Stimulated activated CD8-positive, alpha-beta memory T cell treated with anti-CD3 and anti-CD28 coated beads, Interleukin-7, amount 100 ng/mL, for 24 hours (primary cell): ENCODE data around the gene SLC27A4.

Experiments
- DNase-seq: peaks from one replicate; pipeline ENCODE4 v3.0.0-alpha.2; 2020; ENCODE audit warnings: low read depth

The SLC27A4 gene

GRCh38 chr9:128391956-128392301 is 51.6 kb downstream of the SLC27A4 start:
- no peak for DNase-seq

- DNase-seq, result no peak
Observed at GRCh38 chr9:128392302-128393144, 52.2 kb downstream of the SLC27A4 start.

GRCh38 chr9:128393145-128393775 is 52.9 kb downstream of the SLC27A4 start:
- no peak for DNase-seq

DNA sequence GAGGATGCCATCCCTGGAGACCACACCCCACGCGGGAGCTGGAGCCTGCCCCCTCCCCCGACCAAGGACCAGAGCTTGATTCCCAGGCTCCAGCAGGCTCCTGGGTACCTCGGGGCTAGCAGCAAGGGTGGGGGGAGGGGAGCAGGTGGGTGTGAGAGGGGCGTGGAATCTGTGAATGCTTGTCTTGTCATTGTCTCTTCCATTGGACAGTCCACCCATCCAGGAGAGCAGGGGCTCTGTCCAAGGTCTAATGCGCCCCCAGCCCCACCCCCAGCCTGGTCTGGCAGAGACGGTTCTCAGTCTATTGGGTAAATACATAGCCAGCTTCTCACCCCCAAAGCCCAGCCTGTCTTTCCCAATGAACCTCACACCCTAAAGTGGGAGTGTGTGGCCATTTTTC is 53.6 kb downstream of the SLC27A4 start:
- DNase-seq, result no peak

DNA sequence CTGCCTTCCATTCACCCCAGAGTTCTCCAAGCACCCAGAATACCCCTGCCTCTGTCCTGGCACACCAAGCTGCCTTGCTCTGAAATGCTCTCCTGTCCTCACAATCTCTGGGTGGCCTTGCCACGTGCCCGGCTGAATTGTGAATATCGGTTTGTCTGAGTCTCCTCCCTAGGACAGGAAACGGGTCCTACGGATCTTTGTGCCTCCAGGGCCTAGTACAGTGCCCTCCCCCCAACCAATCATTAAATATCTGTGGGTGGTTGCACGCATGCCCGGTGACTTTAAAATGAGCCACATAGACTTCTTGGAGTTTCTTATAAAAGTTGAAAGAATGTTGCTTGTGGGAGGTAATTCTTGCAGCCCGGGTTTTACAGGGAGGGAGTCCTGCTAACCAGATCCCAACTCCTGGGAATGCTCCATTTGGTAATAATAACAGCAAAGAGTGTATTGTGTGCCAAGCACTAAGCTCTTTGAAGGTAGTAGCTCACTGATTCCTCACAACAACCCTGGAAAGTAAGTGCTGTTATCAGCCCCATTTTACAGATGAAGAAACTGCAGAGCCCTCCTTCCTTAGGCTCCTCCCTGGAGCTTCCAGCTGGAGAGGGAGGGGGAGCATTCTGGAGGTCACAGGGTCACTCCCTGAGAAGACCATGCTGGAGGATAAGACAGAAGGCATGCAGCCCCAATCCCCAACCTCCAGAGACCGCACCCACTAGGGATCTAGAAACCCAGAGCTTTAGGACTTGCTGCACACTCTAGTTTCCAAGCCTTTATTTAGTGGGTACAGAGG is 54.2 kb downstream of the SLC27A4 start:
- no peak for DNase-seq

GRCh38 chr9:128396970-128397613 is 56.8 kb downstream of the SLC27A4 start:
- no peak for DNase-seq

DNA sequence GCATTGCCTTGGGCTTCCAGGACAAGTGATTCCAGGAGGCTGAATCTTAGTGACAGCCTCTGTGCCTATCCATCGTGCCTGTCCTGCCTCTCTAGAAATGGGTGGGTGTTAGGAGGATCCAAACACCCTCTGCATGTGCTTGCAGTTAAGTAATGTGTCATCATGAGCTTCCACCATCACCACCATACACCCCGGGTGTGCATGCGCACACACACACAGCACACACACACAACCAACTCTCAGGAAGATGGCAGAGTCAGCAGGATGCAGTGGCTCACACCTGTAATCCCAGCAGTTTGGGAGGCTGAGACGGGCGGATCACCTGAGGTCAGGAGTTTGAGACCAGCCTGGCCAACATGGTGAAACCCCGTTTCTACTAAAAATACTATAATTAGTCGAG is 57.5 kb downstream of the SLC27A4 start:
- no peak for DNase-seq

- no peak for DNase-seq
Observed at GRCh38 chr9:128399861-128400260, 59.5 kb downstream of the SLC27A4 start.

GRCh38 chr9:128404560-128404959 is 64.2 kb downstream of the SLC27A4 start:
- DNase-seq, result no peak

- no peak for DNase-seq
Observed at GRCh38 chr9:128405077-128405779, 64.9 kb downstream of the SLC27A4 start.

DNA sequence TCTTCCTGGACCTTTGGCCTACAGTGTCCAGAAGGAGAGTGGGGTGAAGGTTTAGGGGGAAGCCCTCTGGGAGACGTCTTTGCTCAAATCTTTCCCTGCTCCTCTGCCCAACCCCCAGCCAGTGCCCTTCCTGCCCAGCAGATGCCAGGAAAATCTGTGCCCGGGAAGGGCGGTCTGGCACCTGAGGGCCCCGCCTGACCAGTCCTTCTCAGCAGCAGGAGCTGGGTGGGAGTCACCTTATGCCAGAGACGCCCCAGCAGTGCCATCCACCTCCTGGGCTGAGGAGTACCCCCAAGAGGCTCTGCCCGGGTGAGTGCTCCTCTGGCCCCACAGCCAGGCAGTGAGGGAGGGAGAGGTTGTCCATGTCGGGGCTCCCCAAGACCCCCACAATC is 65.4 kb downstream of the SLC27A4 start:
- DNase-seq, result no peak

GRCh38 chr9:128406848-128407391 is 66.6 kb downstream of the SLC27A4 start:
- DNase-seq, result no peak

DNA sequence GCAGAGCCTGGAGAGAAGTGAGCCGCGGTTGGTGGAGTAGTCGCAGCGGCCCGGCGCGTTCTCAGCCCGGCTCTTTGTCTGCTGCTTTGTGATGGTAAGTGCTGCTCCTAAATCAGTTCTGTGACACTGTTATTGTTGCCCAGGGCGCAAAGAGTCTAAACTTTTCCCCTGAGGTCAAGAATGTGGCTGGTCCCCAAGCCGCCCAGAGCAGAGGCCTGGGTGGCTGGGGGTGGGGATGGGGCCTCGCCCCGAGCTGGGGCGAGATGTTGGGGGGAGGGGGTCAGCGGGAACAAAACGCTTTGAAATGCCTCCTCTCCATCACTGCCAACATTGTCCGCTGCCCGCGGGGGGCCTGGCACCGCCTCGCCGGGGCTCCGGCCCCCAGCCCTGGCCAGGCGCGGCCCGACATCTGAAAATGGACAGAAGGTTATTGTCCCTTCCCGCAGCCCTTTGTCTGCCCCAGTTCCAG is 68.7 kb downstream of the SLC27A4 start:
- no peak for DNase-seq

DNA sequence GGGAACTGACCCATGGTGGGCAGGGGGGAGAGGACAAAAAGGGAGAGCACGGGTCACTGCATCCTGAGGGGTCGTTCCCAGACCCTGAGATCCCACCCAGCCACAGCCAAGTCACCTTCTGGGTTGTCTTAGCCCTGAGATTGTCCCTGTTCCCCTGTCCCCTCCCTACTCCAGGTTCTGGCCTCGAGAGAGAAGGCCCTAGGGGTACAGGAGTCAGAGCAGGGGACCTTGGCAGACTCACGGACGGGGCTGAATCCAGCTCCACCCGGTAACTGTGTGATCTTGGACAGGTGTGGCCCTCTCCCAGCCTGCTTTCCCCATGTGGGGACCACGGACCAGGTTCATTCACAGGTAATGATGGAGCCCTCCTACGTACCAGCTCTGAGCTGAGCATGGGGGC is 69.1 kb downstream of the SLC27A4 start:
- DNase-seq, result no peak

- DNase-seq, result no peak
Observed at GRCh38 chr9:128409978-128410377, 69.7 kb downstream of the SLC27A4 start.
